Kidney (tissue), 14 donors: ENCODE data around the gene NOTCH4. TPM values are rescaled to one million over a fixed set of nuclear protein-coding genes. Genes with fewer than 3 reads are reported as not detected.

Experiments
- DNase-seq, 5 donors: peaks; one replicate each; pipeline ENCODE4 v3.0.0-alpha.2; 2013 to 2020
- FAIRE-seq: peaks from 2 replicates; lab custom pipeline; 2012; peaks lifted over from hg19 to GRCh38; lab: Jason Lieb, UNC
- H3K27ac ChIP-seq, 2 donors: one replicate each; pipeline ENCODE4 v1.7.0; 2013; ENCODE audit warnings: low read depth in 2 of 2, low read length in 2 of 2, inconsistent platforms in 1 of 2
- H3K27me3 ChIP-seq: one replicate; pipeline ENCODE4 v1.7.1; 2013; ENCODE audit warnings: low read length, inconsistent platforms; ENCODE audit not compliant: control insufficient read depth, insufficient read depth
- H3K36me3 ChIP-seq, 3 donors: one replicate each; pipeline versions ENCODE4 v1.7.0 to v1.7.1; 2013; ENCODE audit warnings: low read length in 3 of 3, control low read depth in 1 of 3, inconsistent platforms in 1 of 3; ENCODE audit not compliant: insufficient read depth in 3 of 3, control insufficient read depth in 2 of 3
- H3K4me1 ChIP-seq, 3 donors: one replicate each; pipeline versions ENCODE4 v1.7.0 to v1.7.1; 2013; ENCODE audit warnings: low read length in 3 of 3, inconsistent platforms in 1 of 3, low read depth in 1 of 3; ENCODE audit not compliant: control insufficient read depth in 2 of 3, insufficient read depth in 2 of 3
- H3K4me3 ChIP-seq, 3 donors: one replicate each; pipeline versions ENCODE4 v1.7.0 to v1.8.1; 2013; ENCODE audit warnings: low read length in 3 of 3, control low read depth in 1 of 3, inconsistent platforms in 1 of 3
- H3K9ac ChIP-seq, 3 donors: one replicate each; pipeline versions ENCODE4 v1.7.0 to v1.7.1; 2013; ENCODE audit warnings: low read length in 3 of 3, control low read depth in 1 of 3, inconsistent platforms in 1 of 3
- H3K9me3 ChIP-seq, 3 donors: one replicate each; pipeline versions ENCODE4 v1.7.0 to v1.7.1; 2013; ENCODE audit warnings: low read length in 3 of 3, control low read depth in 1 of 3, inconsistent platforms in 1 of 3; ENCODE audit not compliant: control insufficient read depth in 2 of 3, insufficient read depth in 1 of 3
- intact Hi-C: fragments of 100-400 bp; cut with DNase I; formaldehyde crosslinking; loops from one replicate; pipeline ENCODE4 v1.11.1; 2022
- polyA plus RNA-seq: library from polyadenylated mRNA; stranded (reverse); fragments of 350-450 nt; fragmentation: Illumina TruSeq; extraction: RNeasy Lipid Tissue Mini Kit (QIAGEN cat#74804); gene quantifications from one replicate; pipeline ENCODE4 v1.2.3, GENCODE V29; 2014; ENCODE audit warnings: low read depth, low replicate concordance; ENCODE audit not compliant: insufficient read depth
- total RNA-seq: library from RNA; stranded (reverse); fragmentation: NEBNext Ultra II Directional; extraction: Animal tissue kit (Norgen Biotek cat#: 25700); gene quantifications from one replicate; pipeline ENCODE4 v1.2.1, GENCODE V29; 2021
- TF ChIP-seq, protein P1 (sequence below): IDR thresholded peaks from 3 replicates; pipeline ENCODE4 v1.5.1; 2012; ENCODE audit warnings: mild to moderate bottlenecking, moderate library complexity, borderline replicate concordance; ENCODE audit not compliant: insufficient read depth; ENCODE audit errors: extremely low read depth
- donor health status: control.
- donor health status: control.
- donor health status: control.
- donor health status: control.
- donor health status: control.
- donor health status: DM: yes; HTN: yes; CAD: no.
- donor health status: Normal renal cell carcinoma (clear cell type).

NOTCH4 gene
- total and polyA plus RNA-seq, 2 donors from 2014 or later, result 22.5 to 30.5 TPM

DNA sequence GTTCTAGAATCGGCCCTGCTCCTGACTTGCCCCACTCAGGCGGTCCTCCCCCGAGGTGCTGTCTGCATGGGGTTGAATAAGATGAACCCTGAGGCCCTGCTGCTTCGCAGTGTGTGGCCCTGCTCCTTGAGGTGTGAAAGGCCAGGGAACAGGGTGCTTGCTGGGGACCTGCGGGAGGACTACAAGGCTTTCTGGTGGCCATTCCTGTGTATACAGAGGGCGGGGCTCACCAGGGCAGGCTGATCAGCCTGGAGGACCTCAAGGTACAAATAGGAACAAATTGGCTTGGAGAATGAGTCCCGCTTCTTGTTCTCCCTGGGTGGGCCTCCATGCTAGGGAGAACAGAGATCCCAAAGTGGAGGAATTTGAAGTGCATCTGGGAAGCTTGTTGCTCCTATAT is 5.7 kb downstream of the NOTCH4 start:
- Histone ChIP-seq H3K9ac (no peak overlapping the region), H3K4me3 (no peak overlapping the region), H3K36me3 (no peaks in the 10 kb centered on the region), H3K9me3 (no peaks in the 10 kb centered on the region), H3K27ac (no peak overlapping the region), H3K4me1 (no peaks in the 10 kb centered on the region), H3K27me3 (no peaks in the 10 kb centered on the region)
- no peak for FAIRE-seq
- TF ChIP-seq, protein P1, sequence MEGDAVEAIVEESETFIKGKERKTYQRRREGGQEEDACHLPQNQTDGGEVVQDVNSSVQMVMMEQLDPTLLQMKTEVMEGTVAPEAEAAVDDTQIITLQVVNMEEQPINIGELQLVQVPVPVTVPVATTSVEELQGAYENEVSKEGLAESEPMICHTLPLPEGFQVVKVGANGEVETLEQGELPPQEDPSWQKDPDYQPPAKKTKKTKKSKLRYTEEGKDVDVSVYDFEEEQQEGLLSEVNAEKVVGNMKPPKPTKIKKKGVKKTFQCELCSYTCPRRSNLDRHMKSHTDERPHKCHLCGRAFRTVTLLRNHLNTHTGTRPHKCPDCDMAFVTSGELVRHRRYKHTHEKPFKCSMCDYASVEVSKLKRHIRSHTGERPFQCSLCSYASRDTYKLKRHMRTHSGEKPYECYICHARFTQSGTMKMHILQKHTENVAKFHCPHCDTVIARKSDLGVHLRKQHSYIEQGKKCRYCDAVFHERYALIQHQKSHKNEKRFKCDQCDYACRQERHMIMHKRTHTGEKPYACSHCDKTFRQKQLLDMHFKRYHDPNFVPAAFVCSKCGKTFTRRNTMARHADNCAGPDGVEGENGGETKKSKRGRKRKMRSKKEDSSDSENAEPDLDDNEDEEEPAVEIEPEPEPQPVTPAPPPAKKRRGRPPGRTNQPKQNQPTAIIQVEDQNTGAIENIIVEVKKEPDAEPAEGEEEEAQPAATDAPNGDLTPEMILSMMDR, result no peak
- intact Hi-C loops, result no loop called here
- no peak for DNase-seq

DNA sequence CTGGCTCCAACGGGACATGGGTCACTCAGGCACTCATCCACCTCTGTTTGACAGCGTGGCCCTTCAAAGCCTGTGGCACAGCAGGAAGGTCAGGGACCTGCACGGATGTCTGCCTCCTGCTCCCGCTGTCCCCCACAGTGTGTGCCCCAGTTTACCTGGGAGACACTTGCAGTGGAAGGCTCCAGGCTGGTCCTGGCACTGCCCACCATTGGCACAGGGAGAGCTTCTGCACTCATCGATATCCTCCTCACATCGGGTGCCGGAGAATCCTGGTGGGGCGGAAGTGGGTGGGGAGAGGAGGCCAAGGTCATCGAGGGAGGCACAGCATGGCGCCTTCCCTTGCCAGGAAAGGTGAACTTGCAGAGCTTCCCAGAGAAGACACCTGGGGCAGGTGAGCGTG is 6.9 kb downstream of the NOTCH4 start:
- H3K27ac ChIP-seq, result no peak overlapping the region
- DNase-seq (no peak), FAIRE-seq (no peak)
- TF ChIP-seq, protein P1, result no peak
- H3K9me3 ChIP-seq, result no peaks in the 10 kb centered on the region
- H3K4me1 ChIP-seq, result no peaks in the 10 kb centered on the region
- intact Hi-C loops, result no loop called here
- no peaks in the 10 kb centered on the region for H3K36me3 ChIP-seq
- no peaks in the 10 kb centered on the region for H3K27me3 ChIP-seq
- no peak overlapping the region for H3K9ac ChIP-seq
- no peak overlapping the region for H3K4me3 ChIP-seq

DNA sequence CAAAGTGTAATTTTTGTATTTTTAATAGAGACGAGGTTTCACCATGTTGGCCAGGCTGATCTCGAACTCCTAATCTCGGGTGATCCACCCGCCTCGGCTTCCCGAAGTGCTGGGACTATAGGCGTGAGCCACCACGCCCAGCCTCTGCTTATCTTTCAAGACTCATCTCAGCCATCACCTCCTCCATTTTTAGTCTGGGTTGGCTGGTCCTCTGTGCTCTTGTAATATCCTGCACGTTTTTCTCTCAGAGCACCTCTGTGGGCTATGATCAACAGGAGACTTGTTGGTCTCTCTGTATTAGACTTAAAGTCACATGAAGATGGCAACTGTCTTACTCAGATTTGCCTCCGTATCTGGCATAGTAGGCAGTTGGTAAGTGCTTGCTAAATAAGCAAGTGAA is 7.6 kb downstream of the NOTCH4 start:
- DNase-seq, result no peak
- Histone ChIP-seq H3K27me3 (no peaks in the 10 kb centered on the region), H3K4me3 (no peak overlapping the region), H3K9ac (no peak overlapping the region), H3K36me3 (no peaks in the 10 kb centered on the region), H3K4me1 (no peaks in the 10 kb centered on the region), H3K27ac (no peak overlapping the region), H3K9me3 (no peaks in the 10 kb centered on the region)
- TF ChIP-seq, protein P1, result no peak
- FAIRE-seq, result no peak
- intact Hi-C loops, result no loop called here

DNA sequence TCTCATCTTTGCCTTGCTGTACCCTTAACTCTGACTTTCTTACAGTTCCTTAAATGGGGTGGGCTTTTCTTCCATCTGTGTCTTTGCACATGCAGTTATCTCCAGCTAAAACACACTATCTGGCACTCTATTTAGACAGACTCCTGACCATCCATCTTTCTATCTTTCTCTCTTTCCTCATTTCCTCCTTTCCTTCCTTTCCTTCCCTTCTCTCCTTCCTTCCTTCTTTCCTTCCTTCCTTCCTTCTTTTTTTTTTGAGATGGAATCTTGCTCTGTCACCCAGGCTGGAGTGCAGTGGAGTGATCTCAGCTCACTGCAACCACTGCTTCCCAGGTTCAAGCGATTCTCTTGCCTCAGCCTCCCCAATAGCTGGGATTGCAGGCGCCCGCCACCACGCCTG is 8.2 kb downstream of the NOTCH4 start:
- H3K27ac ChIP-seq, result no peak overlapping the region
- no peak for DNase-seq
- no peaks in the 10 kb centered on the region for H3K27me3 ChIP-seq
- H3K9ac ChIP-seq, result no peak overlapping the region
- intact Hi-C loops, result no loop called here
- no peaks in the 10 kb centered on the region for H3K36me3 ChIP-seq
- no peaks in the 10 kb centered on the region for H3K9me3 ChIP-seq
- H3K4me3 ChIP-seq, result no peak overlapping the region
- FAIRE-seq, result no peak
- TF ChIP-seq, protein P1, result no peak
- no peaks in the 10 kb centered on the region for H3K4me1 ChIP-seq
